Epithelial cell of alveolus of lung (primary cell): Measurements from ENCODE around the gene RGS14. TPM values are rescaled to one million over a fixed set of nuclear protein-coding genes. Genes with fewer than 3 reads are reported as not detected.

Source experiments
- total RNA-seq: library from RNA; depleted of rRNA; stranded (reverse); fragments of >200 nt; gene quantifications from 2 replicates; pipeline ENCODE4 v1.2.1, GENCODE V29; 2015

RGS14 gene, protein sequence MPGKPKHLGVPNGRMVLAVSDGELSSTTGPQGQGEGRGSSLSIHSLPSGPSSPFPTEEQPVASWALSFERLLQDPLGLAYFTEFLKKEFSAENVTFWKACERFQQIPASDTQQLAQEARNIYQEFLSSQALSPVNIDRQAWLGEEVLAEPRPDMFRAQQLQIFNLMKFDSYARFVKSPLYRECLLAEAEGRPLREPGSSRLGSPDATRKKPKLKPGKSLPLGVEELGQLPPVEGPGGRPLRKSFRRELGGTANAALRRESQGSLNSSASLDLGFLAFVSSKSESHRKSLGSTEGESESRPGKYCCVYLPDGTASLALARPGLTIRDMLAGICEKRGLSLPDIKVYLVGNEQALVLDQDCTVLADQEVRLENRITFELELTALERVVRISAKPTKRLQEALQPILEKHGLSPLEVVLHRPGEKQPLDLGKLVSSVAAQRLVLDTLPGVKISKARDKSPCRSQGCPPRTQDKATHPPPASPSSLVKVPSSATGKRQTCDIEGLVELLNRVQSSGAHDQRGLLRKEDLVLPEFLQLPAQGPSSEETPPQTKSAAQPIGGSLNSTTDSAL
- 3.9 and 10.3 TPM in 2 replicates for total RNA-seq

DNA sequence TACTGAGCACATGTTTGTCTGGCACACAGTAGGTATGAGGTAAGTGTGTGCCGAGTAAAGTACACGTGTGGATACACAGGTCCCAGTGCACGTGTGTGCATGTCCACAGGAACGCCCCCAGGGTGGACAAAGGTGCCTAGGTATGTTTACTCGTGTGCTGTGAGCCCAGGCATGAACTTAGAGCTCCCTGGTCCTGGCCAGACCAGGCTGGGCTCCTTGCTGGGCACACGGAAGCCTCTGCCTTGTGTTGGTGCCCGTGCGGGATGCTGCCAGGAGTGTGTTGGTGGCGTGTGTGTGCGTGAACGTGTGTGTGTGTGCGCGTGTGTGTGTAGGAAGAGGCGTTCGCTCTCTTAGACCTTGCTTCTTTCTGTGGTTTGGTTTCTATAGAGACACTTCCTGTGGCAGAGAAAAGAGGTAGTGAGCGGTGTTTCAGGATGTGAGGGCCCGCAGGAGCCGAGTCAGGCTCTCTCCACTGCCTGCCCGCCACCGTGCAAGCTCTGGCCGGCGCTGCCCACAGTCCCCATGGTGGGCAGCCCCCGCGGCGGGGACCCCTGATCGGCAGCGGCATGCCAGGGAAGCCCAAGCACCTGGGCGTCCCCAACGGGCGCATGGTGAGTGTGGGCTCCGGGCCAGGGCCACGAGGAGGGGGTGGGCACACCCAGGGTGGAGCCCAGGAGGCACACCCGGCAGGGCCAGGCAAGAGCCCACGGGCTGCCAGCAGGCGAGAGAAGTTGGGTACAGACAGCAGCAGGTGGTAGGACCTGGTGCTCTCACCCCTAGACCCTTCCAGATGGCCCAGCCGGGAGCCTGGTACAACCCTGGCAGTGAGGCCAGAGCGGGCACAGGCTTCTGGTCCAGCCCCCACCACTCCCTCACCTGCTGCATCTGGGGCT is at the start of gene RGS14:
Gene RGS14 (plus strand): TSS at position 466 of the 893 bp plus-strand sequence. CDS start 101 bp downstream, at position 567.

DNA sequence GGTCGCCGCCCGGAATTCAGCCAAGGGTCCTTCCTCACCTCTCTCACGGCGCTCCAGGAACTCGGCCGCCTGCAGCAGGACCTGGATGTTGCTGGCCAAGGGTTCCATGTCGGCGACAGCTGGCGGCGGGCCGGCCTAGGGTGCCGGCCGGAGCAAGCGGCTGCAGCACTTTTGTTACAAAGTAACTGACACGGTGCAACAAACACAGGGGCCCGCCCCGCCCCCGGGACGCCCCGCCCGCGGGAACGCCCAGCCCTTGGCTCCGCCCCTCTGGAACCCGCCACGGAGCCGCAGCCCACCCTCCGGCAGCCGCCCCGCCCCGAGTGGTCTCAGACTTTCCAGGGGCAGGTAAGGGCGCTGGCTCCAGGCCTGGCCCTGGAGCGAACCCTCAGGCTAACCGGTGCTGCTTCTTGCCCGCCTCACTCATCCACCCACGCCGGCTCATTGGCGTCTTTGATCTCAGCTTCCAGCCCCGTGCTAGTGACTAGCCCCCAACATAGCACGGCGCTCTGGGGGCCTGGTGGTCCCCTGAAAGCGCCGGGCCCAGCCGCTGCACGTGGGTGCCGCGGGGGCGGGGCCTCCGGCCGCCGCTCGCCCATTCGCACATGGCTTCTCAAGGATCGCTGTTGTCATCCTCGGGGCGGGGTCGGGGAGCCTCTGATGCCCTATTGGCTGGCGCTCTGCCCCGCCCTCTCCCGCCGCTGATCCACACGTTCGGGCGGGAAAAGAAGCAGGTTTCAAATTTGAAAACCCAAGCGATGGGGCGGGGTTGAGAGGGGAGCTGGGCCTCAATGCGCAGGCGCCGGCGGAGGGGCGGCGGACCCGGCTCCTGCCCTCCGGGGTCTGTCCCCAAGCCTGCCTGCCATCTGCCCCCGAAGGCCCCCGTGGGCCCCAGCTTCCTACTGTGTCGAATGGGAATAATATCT is 45.7 kb upstream of the RGS14 start, which contains the start of gene MXD3:
Gene MXD3 (minus strand): TSS at position 176 of the 926 bp plus-strand sequence. CDS start 68 bp downstream, at position 108.

DNA sequence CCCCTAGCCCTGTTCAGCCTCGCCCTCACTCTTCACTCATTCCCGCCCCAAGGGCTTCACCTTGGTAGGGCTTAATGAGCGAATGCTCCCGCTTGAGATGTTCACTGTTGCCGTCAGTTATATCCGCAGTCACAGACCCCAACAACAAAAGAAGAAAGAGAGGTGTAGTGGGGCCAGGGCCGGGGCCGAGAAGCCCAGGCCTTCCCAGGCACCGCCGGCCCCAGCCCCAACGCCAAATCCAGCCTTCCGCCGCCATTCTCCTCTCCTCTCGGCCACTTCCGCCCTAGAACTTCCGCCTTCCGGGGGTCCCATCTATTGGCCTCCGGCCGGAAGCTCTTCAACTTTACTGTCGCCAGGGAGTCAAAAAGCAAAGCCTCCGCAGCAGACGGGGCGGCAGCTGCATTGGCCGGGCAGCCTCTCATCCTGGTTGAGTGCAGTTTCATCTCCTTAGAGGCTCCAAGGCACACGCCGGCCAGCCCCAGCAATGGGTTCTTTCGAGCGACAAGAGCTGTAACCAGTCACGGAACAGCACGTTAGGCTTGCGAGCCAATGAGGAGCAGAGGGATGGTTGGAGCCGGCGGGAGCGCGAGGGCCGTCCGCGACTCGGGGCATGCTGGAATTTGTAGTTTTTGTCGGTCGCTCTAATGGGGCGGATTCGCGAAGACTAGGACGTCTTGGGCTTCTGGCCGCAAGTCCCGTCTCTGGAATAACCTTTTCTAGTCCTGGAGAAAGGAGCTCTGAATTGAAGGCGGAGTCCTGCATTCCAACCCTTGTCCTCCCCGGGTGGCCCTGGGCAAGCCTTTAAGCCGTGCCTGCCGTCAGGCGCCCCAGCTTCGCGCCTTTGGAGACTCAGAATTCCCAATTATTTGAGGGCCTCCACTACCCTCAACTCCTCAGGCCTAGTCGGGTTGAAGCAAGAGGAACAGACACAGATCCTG is 6.1 kb upstream of the RGS14 start, which contains the start of gene LMAN2:
Gene LMAN2 (minus strand): TSS at position 277 of the 938 bp plus-strand sequence. CDS start 21 bp downstream, at position 256.

DNA sequence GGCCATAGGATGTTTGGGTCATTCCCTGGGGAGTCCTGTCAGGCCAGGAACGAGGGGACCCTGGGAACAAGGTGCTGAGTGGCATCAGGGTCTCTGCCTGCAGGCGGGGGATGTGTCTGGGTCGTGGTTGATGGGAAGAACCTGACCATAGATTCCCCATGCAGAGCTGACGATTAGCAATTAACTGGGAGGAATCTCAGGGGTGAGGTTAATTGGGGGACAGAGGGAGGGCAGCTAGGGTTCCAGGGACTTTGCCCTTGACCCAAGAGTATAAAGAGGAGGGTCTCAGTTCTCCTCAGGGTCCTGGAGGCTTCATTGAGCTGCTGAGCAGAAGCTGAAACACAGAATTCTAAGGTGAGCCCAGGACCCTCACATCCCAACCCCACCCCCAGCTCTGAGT is 26.4 kb downstream of the RGS14 start, which contains the start of gene SLC34A1:
Gene SLC34A1 (plus strand): TSS at position 301 of the 400 bp plus-strand sequence. CDS start 1,308 bp downstream, outside the sequence.

DNA sequence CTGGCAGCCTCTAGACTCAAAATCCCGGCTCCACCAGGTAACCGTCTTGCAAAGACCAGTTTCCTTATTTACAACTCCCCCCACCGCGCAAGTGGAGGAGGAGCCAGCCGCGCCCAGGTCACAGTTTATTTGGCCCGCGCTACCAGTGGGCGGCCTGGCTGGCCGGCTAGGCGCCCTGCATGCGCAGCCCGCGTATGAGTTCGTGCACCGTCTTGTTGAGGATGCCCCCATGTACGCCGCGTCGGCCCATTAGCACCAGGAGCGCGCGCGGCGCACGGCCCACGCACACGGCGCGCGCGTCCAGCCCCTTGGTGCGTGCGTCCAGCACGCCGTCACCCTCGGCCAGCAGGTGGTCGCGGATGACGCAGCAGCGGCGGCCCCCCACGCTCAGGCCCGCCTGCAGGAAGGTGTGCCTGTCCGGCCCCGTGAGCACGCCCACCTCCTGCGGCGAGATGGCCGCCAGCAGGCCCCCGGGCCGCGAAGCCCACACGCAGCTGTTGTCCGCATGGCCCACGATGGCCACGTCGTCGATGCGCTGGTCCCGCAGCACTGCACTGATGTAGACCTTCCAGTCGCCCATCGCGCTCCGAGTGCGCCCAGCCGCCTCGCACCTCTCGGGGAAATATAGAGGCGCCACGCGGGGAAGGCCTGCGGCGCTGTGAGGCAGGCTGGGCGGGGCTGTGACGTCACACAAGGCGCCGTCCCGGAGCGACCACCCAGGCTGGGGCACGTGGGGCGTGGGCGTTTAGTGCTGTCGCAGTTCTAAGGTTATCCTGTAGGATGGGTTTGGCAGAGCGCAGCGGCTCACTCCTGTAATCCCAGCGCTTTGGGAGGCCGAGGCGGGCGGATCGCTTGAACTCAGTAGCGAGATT is 42.5 kb downstream of the RGS14 start, which contains the start of gene PFN3:
Gene PFN3 (minus strand): TSS at position 665 of the 872 bp plus-strand sequence. CDS start 85 bp downstream, at position 580.

DNA sequence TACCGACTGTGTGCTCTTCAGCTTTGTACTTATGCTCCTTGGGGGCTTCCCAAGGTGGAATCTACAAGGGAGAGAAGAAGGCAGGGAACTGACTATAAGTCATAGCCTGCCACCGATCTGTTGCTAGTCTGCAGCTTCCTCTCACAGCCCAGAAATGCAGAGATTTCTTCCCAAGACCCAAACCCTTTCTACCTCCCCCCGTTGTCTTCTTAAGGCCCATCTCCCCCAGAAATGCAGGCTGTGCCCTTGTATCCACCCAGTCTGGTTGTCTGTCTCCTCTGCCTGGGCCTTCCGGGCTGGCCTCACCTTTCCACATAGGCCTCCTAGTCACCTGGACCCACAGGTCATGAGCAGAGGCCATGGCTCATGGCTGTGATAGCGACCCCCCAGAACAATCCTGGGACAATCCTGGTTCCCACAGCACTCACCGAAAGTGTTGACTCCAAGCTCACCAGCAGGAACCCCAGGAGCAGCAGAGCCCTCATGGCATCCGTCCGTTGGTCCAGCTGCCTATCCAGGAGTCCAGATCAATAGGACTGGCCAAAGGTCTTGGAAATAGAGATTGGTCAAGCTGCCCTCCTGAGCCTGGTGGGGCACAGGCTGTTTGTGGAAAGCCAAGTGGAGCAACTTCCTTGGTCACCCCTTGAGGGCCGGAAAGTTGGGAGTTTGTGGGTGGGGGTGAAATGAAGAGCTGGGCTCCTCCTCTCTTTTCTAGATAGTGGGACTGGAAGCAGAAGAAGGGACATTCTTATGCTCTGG is 51.5 kb downstream of the RGS14 start, which contains the start of gene F12:
Gene F12 (minus strand): TSS at position 522 of the 759 bp plus-strand sequence. CDS start 37 bp downstream, at position 485.

Other genes starting within 250 kb of the RGS14 start
- gene NSD1, start 224.2 kb upstream of the RGS14 start, total RNA-seq, result 22.8 and 24.0 TPM in 2 replicates
- 20.2 and 45.6 TPM in 2 replicates for gene RAB24, start 54.2 kb upstream of the RGS14 start, total RNA-seq
- gene PRELID1, start 54.1 kb upstream of the RGS14 start, total RNA-seq, result 69.7 and 176 TPM in 2 replicates
- 21.7 and 30.7 TPM in 2 replicates for gene MXD3, start 46.0 kb upstream of the RGS14 start, total RNA-seq
- gene LMAN2, start 6.3 kb upstream of the RGS14 start, total RNA-seq, result 289 and 319 TPM in 2 replicates
- gene SLC34A1, start 26.5 kb downstream of the RGS14 start, total RNA-seq, result not detected in 2 replicates
- not detected in 2 replicates for gene PFN3, start 42.7 kb downstream of the RGS14 start, total RNA-seq
- 0.40 and 1.0 TPM in 2 replicates for gene F12, start 51.6 kb downstream of the RGS14 start, total RNA-seq
- gene GRK6, start 68.8 kb downstream of the RGS14 start, total RNA-seq, result 19.8 and 37.6 TPM in 2 replicates
- gene PRR7, start 88.9 kb downstream of the RGS14 start, total RNA-seq, result 9.3 and 10.0 TPM in 2 replicates
- gene DBN1, start 115.7 kb downstream of the RGS14 start, total RNA-seq, result 125 and 211 TPM in 2 replicates
- gene PDLIM7, start 139.7 kb downstream of the RGS14 start, total RNA-seq, result 216 and 501 TPM in 2 replicates
- gene DOK3, start 151.9 kb downstream of the RGS14 start, total RNA-seq, result 0.91 and 1.5 TPM in 2 replicates
- gene DDX41, start 159.0 kb downstream of the RGS14 start, total RNA-seq, result 92.1 and 136 TPM in 2 replicates
- 16.0 and 77.8 TPM in 2 replicates for gene FAM193B, start 196.6 kb downstream of the RGS14 start, total RNA-seq
- 172 and 235 TPM in 2 replicates for gene TMED9, start 234.3 kb downstream of the RGS14 start, total RNA-seq
- gene B4GALT7, start 242.2 kb downstream of the RGS14 start, total RNA-seq, result 27.5 and 47.4 TPM in 2 replicates